PC-9 (cell line): ENCODE measurements around the gene NDUFS8.

ENCODE experiments used
- CTCF ChIP-seq: fragments of 200-600 bp; sonication (generic); conservative IDR thresholded peaks from 2 replicates; pipeline ENCODE4 v1.6.1; 2017; ENCODE audit warnings: mixed run types, antibody characterized with exemption, mild to moderate bottlenecking, moderate library complexity
- EZH2 ChIP-seq: fragments of 200-600 bp; sonication (generic); IDR thresholded peaks from 2 replicates; pipeline ENCODE4 v1.8.0; 2017; ENCODE audit warnings: antibody characterized with exemption, low read depth

GRCh38 chr11:68076371-68077042, 46.0 kb downstream of the NDUFS8 start:
- no peak for TF ChIP-seq CTCF
- no peak for TF ChIP-seq EZH2
